ENCODE measurements around the gene ZDHHC13. TPM values are rescaled to one million over a fixed set of nuclear protein-coding genes. Genes with fewer than 3 reads are reported as not detected.

The ZDHHC13 gene
- total RNA-seq, 4 donors from 2014 or later, result 45.8 to 64.9 (median 58.1) TPM

GRCh38 chr11:19176629-19177186 lies 59.7 kb downstream of the ZDHHC13 start:
- H3K27ac ChIP-seq, result no peak overlapping the region
- DNase-seq, result no peak
- no peak overlapping the region for H3K4me3 ChIP-seq
- TF ChIP-seq POLR2A (IDR thresholded peaks at IDR 0.05), result no peak
- TF ChIP-seq CTCF (IDR thresholded peaks at IDR 0.05), result no peak
- WGBS, 2 donors, result 79 to 82% methylated on average over 2 of the region's 2 CpGs
- H3K27me3 ChIP-seq, result no peaks in the 10 kb centered on the region
- H3K9me3 ChIP-seq, result no peaks in the 10 kb centered on the region
- H3K4me1 ChIP-seq, result no peaks in the 10 kb centered on the region
- intact Hi-C loops (cut with DNase I), result no loop called here
- peaks cover 0 to 57% (median 10%) of the 10 kb centered on the region in 3 donors for H3K36me3 ChIP-seq

GRCh38 chr11:19181531-19182261 lies 64.7 kb downstream of the ZDHHC13 start:
- no peak for DNase-seq
- 71 to 72% methylated on average over 5 of the region's 5 CpGs for WGBS, 2 donors
- no peaks in the 10 kb centered on the region for H3K4me1 ChIP-seq
- TF ChIP-seq CTCF (IDR thresholded peaks at IDR 0.05) (no peak), POLR2A (IDR thresholded peaks at IDR 0.05) (no peak)
- H3K27ac ChIP-seq, result no peak overlapping the region
- no peak overlapping the region for H3K4me3 ChIP-seq
- intact Hi-C loops (cut with DNase I), result no loop called here
- H3K36me3 ChIP-seq, result peaks cover 0 to 11% (median 0%) of the 10 kb centered on the region in 3 donors
- H3K27me3 ChIP-seq, result no peaks in the 10 kb centered on the region
- H3K9me3 ChIP-seq, result no peaks in the 10 kb centered on the region

- 61 to 80% methylated on average over 5 to 7 of the region's 7 CpGs for WGBS, 2 donors
- no peak overlapping the region for H3K27ac ChIP-seq
- no peaks in the 10 kb centered on the region for H3K9me3 ChIP-seq
- TF ChIP-seq CTCF (IDR thresholded peaks at IDR 0.05) (no peak), POLR2A (IDR thresholded peaks at IDR 0.05) (no peak)
- no peaks in the 10 kb centered on the region for H3K4me1 ChIP-seq
- intact Hi-C loops (cut with DNase I), result no loop called here
- DNase-seq, result no peak
- no peak overlapping the region for H3K4me3 ChIP-seq
- no peaks in the 10 kb centered on the region for H3K27me3 ChIP-seq
- H3K36me3 ChIP-seq, result no peaks in the 10 kb centered on the region
Observed at GRCh38 chr11:19183646-19184045, 66.7 kb downstream of the ZDHHC13 start.

GRCh38 chr11:19185036-19185435 lies 68.1 kb downstream of the ZDHHC13 start:
- intact Hi-C loops (cut with DNase I), result no loop called here
- Histone ChIP-seq H3K4me3 (no peak overlapping the region), H3K36me3 (no peaks in the 10 kb centered on the region), H3K27me3 (no peaks in the 10 kb centered on the region), H3K9me3 (no peaks in the 10 kb centered on the region), H3K4me1 (no peaks in the 10 kb centered on the region), H3K27ac (no peak overlapping the region)
- 63 to 65% methylated on average over 2 of the region's 2 CpGs for WGBS, 2 donors
- no peak for DNase-seq
- TF ChIP-seq CTCF (IDR thresholded peaks at IDR 0.05) (no peak), POLR2A (IDR thresholded peaks at IDR 0.05) (no peak)

- Histone ChIP-seq H3K27me3 (no peaks in the 10 kb centered on the region), H3K36me3 (no peaks in the 10 kb centered on the region), H3K9me3 (no peaks in the 10 kb centered on the region), H3K4me3 (no peak overlapping the region), H3K4me1 (no peaks in the 10 kb centered on the region), H3K27ac (no peak overlapping the region)
- DNase-seq, result no peak
- intact Hi-C loops (cut with DNase I), result no loop called here
- TF ChIP-seq POLR2A (IDR thresholded peaks at IDR 0.05), result no peak
- TF ChIP-seq CTCF (IDR thresholded peaks at IDR 0.05), result no peak
- 71 to 100% methylated on average over 1 to 5 of the region's 6 CpGs for WGBS, 2 donors
Observed at GRCh38 chr11:19185516-19186052, 68.6 kb downstream of the ZDHHC13 start.

All from esophagus squamous epithelium (tissue), 5 donors.